NT2/D1 (cell line): ENCODE data around the gene CCDC74A.
"Not testable (repeated sequence)": the region's sequence is repeated elsewhere in the genome, so short reads cannot be mapped to it uniquely, and the experiment has no call there.

ENCODE experiments used
- SUZ12 ChIP-seq: IDR thresholded peaks from 2 replicates; pipeline ENCODE4 v1.6.1; 2011; ENCODE audit not compliant: insufficient read length, insufficient read depth; ENCODE audit errors: extremely low read depth
- YY1 ChIP-seq: IDR thresholded peaks from 2 replicates; pipeline ENCODE4 v1.6.1; 2011; ENCODE audit not compliant: insufficient read length, insufficient read depth

DNA sequence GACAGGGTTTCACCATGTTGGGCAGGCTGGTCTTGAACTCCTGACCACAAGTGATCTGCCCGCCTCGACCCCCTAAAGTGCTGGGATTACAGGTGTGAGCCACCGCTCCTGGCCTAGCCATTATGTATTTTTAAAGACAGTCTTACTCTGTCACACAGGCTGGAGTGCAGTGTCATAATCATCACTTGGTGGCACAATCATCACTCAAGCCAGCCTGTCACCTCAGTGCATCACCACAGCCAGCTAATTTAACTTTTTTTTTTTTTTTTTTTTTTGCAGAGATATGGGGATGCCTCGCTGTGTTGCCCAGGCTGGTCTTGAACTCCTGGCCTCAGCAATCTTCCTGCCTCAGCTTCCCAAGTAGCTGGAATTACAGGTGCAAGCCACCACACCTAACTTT lies 24.1 kb upstream of the CCDC74A start:
- TF ChIP-seq YY1, SUZ12: not testable (repeated sequence)
